GM21825 (cell line): ENCODE data around the gene ANO9.
A peak's percentile ranks its signal among the peaks of the same experiment; 100 is the strongest.

Experiments
- ATAC-seq: cut with Tn5 transposase; IDR thresholded peaks from one replicate; pipeline ENCODE4 v1.9.1; 2021; ENCODE audit warnings: mild to moderate bottlenecking, moderate library complexity; ENCODE audit not compliant: unreplicated experiment

ANO9 gene

DNA sequence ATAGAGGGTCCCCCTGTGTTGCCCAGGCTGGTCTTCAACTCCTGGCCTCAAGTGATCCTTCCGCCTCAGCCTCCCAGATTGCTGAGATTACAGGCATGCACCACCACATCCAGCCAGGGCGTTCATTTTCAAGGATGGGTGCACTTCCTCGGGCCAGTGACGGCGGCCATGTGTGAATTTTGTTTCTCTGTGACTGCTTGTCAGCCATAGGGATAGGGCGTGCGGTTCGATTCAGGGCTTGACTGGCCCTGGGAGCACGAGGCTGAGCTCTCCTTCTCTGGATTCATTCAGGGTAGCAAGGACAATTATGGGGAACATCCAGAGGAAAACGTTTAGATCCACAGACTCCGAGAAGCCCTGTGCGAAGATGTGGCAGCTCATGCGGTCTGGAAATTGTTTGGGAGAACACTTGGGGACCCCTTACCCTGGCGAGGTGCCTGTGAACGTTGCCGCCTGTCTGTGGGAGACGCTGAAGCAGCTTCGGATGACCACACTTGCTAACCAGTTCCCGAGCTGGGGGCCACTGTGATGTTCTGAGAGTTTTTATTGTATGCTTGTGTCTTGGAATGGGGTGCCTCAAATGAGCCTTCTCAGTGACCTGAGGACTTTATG lies 11.2 kb upstream of the ANO9 start:
- no peak for ATAC-seq

DNA sequence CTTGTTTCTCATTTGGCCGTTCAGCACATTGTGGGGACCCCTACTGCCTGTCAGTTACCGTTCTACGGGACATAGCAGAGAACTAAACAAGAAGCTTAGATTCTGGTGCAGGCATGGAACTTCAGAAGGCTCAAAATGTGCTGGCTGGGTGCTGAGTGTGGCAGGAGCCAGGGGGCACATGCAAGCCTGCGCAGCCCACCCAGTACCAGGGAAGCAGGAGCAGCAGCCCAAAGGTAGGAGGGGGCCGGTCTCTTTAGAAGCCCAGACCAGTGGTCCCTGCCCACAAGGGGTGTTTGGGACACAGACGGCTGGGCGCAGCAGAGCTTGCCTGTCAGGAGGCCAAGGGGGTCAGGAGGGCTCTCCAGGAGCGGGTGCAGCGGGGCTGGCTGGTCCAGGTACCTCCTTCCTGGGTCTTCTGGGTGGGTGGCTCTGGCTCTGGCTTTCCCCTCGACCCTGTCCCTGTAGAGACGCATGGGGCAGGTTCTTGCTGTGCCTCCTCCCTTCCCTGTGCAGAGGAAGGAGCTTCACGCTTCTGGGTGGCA lies 10.5 kb upstream of the ANO9 start:
- no peak for ATAC-seq

DNA sequence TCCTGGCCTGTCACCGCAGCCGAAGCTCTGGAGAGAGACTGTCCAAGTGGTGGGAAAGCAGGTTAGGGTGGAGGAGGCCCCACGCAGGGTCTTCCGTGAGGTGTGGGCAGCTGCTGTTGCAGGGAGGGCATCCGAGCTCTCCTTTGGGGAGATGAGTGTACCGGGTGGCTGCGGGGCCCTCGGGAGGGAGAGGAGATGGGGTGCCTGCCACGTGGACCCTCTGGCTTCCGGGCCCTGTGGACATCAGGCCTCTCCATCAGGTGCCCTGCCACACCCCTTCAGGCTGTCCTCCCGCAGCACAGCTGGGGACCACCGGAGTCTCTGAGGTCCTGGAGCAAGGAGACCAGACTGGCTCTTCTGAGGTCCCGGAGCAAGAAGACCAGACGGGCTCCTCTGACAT lies 9.9 kb upstream of the ANO9 start:
- no peak for ATAC-seq

DNA sequence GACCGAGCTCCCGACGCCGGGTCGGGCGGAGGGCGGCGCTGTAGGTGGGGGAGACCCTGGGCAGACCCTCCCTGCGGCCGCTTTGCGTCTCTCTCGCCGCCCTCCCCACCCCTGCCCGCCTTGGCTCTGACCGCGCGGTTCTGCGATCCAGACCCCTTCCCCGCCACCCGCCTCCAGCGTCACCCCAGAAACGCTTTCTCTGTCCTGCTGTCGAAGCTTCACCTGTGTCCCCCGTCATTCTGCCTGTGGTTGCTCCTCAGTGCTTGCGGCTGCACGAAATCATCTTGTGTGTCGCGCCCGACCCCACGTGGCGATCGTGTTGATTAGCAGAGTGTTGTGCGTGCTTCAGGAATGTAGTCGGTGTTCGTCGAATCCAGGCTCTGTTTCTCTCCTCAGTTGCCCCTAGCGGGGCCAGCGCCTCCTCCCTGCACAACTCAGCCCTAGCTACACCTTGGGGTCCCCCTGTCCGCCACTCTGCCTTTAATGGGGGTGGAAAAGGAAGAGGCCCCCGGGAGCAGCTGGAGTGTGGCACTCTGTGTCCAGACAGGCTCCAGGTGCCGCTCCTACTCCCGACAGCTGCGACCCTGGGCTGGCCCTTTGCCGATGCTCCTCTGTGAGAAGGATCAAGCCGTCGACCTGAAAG lies 9.1 kb upstream of the ANO9 start:
- peak; percentile 3 for ATAC-seq

DNA sequence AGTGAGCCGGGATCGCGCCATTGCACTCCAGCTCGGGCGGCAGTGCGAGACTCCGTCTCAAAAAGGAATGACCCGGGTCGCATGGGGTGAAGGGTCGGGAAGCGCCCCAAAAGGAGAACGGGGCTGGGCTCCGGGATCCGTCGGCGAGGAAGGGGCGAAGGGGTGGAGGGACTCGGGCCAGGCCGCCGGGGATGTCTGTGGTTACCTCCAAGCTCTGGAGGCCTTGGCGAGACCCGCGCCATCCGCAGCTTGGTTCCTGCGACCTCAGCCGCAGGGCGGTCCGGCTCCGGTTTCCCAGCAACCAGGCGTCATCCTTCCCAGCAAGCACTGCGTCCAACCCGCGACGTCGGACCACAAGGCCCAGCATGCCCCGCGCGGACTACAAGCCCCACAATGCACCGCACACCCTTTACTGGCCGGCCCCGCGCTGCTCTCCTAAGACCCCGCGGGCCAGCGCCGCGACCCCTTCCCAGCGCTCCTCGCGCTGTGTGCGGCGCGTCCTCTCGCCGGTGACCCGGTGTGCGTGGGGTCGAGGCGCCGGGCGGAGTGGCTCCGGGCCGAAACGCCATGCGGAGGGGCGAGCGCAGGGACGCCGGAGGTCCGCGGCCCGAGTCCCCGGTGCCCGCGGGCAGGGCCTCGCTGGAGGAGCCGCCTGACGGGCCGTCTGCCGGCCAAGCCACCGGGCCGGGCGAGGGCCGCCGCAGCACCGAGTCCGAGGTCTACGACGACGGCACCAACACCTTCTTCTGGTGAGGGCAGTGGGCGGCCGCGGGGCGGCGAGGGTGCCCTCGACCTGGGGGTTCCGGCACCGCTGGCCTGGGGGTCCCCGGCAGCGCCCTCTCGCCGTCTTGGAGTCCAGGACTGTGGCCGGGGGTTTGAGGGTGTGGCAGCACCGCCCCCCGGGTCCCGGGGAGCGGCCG lies 8.3 kb upstream of the ANO9 start, which contains the start of gene PTDSS2:
Gene PTDSS2 (plus strand): TSS at position 391 of the 920 bp plus-strand sequence. CDS start 177 bp downstream, at position 568.
- peak; percentile 64 for ATAC-seq

DNA sequence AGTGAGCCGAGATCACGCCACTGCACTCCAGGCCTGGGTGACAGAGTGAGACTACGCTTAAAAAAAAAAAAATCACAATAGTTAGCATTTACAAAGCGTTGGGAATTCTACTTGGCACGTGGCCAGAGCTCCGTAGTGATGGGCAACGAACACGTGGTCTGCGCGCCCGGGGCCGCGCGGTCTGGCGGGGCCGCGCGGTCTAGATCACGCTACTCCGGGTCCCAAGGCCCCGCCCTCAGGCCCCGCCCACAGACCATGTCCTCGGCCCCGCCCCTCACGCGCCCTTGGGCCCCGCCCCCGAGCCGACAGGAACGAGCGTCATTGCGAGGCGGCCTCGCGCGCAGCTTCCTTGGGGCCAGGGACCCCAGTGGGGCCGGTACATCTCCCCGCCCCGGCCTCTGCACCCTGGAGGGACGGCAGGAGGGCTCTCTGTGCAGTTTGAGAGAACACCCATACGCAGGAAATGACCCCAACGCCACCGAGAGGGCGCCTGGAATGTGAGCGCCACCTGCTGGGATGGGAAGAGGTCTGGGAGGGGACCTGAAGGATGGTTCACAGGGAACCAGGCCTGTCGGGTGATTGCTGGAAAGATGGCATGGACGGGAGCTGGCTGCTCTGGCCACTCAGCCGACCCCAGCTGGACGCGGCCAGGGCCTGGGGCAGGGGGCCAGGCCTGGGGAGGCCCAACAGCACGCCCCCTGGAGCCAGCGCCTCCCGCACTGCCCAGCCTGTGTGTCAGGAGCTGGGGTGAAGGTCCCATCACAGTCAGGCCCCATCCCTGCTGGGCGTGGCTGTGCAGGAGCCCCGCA lies 6.3 kb upstream of the ANO9 start:
- ATAC-seq: peak; percentile 56

DNA sequence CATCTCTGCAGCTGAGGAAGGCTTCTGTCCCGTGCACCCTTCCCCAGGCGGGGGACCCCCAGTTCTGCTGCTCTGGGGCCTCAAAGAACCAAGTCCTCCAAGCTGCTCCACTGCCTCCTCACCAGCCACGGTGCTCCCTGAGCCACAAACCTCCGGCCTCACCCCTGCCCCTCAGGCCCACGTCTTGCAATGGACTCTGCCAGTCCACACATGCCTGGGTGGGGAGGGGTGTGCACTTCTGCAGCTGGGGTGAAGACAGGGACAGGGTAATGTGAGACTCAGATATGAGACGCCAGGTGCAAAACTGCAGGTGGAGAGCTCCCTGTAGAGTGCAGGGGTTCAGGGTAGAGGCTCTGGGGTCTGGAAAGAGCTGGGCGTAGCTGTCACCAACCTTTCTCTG lies 5.1 kb upstream of the ANO9 start:
- no peak for ATAC-seq

DNA sequence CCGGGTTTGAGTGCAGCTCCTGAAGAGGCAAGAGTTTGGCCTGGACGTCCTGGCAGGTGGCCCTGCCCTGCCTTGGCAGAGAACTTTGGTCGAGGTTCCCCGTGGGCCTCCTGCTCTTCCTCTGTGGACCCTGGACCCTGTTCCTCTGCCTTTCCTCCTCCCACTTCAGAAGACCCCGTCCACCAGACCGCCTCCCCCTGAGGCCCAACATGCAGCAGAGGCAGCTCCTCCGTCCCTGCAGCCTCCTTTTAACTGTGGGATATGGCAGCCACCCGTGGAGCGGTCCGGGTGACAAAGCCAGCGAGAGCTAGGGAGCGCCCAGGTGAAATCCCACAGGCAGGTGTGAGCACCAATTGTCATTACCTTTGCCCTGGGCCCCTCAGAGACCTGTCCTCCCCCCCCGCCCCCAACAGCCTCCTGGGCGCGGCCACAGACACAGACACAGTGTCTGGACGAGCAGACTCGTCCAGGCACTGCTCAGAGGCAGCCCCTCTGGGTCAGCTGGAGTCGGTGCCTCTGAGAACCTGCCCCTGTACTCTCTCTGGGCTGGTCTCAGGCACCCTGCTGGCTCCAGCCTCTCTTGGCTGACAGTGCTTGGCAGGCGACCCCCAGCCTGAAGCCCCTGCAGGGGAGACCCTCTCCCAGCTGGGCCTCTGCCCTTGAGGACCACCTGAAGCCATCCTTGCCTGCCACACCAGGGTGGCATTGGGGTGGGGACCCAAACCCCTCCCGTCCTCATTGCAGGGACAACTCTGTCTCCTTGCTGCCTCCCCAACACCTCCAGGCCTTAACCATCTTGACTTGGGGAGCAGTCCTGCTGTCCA lies 4.2 kb upstream of the ANO9 start:
- no peak for ATAC-seq

DNA sequence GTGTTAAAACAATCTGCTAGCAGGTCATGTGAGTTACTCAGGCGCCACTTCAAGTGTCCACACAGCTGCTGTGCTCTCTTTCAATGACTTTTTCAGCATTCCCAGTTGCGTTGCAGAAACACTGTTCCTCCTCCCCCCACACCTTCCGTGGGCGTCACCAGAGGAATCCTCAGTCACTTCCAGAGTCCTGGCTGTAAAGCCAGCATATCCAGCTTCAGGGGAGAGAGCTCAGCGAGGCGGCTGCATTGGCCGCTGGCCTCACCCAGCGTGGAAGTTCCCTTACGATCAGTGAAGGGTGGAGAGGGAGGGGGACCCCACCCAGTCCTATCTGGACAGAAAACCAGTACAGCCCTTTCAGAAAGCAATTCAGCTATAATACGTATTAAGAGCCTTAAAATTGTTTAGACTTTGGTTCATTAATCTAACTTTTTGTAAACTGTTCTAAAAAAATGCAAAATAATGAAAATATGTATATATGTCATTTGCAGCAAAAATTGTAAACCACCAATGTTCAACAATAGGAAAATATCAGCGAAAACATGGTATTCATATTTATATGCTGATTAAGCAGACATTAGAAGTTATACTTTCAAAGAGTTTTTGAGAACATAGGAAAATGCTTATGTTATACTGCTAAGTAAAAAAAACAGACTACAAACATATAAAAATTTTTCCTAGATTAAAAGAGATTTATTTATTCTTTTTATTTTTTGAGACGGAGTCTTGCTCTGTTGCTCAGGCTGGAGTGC lies 2.8 kb upstream of the ANO9 start:
- ATAC-seq: no peak

DNA sequence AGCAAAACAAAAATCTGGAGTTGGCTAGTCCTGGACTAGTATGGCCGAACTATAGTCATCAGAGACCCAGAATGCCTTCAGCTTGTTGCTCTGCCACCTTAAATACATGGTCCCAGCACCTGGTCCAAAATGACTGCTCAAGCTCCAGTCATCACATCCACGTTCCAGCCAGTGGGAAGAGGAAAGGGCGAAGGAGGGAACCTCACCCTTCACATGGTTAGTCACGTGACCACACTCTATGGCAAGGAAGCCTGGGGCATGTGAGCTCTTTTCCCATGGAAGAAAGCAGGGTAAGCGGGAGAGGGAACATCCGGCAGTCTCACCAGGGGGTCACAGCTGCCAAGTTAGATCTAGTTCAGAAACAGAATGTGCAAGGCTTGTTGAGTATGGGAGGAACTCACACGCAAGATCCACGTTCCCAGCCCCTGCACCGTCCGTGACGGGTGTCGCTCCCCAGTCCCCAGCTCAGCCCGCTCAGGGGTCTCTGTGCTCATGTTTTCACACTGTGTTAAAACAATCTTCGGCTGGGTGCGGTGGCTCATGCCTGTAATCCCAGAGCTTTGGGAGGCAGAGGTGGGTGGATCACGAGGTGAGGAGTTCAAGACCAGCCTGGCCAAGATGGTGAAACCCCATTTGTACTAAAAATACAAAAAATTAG lies 1.9 kb upstream of the ANO9 start:
- no peak for ATAC-seq

DNA sequence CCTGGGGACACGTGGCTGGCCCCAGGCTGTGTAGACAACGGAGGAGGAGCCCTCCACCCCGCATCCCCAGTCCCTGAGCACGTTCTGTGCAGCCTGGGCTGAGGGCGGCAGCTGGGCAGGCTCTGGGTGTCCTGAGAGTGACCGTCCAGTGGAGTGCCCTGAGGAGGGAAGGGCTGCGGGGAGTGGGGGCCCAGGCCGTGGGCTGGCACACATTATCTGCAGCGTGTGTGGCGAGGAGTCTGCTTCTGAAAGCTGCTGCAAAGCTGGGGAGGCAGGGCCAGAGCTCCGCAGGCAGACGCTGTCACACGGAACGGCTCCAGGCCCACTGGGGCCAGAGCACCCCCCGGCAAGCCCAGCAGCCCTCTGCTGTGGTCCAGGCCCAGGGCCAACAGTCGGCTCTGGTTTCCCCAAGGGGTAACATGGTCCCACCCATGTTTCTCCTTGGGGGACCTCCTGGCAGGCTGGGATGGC lies 835 bp upstream of the ANO9 start:
- no peak for ATAC-seq

DNA sequence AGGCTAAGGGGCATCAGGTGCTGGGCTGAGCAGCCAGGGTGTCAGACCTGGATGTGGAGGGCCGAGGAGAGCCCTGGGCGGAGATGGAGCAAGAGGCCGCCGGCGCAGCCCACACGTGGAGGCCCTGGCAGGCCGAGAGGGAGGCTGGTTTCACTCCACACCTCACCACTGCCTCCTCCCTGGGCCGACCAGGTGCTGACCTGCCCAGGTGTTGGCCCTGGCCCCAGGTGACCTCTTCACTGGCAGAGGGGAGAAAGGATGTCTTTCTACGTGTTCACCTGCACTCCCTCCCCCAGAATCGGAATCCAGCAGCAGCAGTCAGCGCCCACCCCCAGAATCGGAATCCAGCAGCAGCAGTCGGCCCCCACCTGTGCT lies 781 bp downstream of the ANO9 start:
- ATAC-seq: no peak

DNA sequence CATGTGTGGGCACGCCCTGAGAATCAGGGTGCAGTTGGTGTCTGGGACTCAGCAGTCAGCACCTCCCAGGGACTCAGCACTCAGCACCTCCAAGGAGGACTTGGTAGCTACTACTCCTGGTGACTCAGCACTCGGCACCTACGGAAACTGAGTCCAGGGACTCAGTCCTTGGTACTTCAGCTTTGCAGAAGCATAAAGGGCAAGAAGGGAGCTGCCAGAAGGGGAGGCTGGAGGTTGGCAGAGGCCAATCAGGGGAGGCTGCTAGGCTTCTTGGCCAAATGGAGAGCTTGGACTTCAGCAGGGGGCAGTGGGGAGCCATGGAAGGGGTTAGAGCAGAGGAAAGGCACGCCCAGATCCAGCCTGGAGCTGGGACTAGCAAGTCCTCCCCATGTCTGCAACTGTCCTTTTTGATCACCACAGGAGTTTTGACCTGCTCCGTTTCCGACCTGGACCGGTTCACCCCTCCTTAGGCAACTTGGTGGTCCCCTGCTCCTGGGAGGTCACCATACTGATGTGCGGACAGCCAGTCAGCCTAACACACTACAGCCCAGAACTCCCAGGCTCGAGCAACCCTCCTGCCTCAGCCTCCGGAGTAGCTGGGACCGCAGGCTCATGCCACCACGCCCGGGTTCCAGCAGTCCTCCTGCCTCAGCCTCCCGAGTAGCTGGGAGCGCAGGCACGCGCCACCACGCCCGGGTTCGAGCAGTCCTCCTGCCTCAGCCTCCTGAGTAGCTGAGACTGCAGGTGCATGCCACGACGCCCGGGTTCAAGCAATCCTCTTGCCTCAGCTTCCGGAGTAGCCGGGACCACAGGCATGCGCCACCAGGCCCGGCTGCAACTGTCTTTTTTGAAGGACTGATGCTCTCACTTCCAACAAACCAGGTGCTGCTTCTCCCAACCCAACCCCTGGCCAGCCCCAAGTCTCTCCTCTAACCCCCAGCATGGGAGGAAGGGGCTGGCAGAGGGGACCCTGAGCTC lies 1.5 kb downstream of the ANO9 start:
- no peak for ATAC-seq

DNA sequence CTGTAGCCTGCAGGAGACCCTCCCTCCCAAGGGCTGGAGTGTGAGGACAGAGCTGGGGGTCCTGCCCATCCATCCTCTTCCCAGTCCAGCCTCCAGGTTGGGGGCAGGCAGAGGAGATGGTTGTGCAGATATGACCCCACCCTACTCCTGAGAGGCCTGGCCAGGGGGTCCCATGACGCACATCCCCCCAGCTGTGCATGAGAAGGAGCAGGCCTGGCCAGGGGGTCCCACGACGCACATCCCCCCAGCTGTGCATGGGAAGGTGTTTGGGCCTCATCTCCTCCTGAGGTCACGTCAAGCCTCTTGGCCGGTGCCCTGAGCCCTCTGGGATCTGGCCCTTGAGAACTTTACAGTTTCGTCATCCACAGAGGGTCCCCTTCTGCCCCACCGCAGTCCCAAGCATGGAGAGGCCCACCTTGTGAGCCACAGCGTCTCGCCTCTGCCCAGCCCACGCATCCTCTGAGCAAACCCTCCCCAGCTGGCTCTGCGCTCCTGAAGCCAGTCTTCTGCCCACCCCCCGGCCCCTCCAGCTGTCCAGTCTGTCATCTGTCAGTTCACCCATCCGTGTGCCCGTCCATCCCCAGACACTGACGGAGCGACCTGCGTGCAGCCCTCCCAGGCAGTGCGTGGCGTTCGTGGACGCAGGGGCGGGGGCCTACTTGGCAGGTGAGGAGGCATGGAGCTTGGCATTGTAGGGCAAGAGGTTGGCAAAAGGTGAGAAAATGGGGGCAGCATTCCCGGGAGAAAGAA lies 2.3 kb downstream of the ANO9 start:
- ATAC-seq: no peak

DNA sequence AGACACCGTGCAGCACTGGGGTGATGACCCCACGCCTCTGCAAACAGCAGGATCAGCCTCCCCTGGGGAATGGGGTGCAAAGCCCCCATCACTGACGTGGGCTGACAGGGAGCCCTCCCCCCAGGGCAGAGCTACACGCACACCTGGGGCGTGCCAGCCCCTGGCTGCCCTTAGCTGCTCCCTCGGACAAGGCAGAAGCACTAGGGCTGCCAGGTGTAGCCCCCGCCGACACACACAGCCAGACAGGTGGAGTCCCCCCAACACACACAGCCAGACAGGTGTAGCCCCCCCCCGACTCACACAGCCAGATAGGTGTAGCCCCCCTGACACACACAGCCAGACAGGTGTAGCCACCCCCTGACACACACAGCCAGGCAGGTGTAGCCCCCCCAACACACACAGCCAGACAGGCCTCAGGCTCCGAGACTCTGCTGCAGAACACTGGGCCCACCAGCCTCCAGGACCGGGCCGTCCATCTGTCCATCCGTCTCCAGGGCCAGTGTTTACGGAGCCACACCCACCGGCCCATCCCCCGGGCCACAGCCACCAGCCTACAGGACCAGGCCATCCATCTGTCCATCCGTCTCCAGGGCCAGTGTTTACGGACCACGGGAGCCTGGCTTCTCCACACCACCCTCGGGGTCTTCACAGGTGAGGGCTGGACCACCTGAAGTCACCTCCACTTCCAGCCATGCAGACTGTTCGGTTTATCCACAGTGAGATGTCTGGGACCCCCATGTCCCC lies 3.5 kb downstream of the ANO9 start:
- ATAC-seq: no peak
